ENCODE measurements around the gene SHANK3.

DNA sequence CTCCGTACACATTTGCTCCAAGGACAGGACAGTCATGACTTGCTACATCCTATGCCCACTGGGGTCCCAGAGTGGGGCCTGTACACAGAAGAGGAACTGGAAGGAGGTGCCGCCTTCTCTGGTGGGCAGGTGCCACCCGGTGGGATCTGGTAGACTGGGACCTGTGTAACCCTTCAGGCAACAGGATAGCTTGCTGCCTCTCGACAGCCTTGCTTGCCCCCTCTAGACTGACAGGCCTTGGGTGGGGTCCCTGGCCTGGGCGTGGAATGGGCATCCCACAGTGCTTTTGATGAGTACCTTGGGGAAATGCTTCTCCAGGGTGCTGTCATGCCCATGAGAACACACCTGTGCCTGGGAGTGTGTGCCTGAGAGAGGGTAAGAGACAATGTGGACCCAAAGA, 15.8 kb downstream of the SHANK3 start:
- TF ChIP-seq GATA2 (IDR thresholded peaks at IDR 0.05; ENCODE audit: low read depth, low read length) (no peak), GATA3 (IDR thresholded peaks at IDR 0.05; ENCODE audit: low read depth, low read length) (no peak)

Measured in SH-SY5Y (cell line).